Stomach (tissue), 9 donors: ENCODE measurements around the gene SLC25A41. TPM values are rescaled to one million over a fixed set of nuclear protein-coding genes. Genes with fewer than 3 reads are reported as not detected.

ENCODE experiments used
- DNase-seq, 2 donors: peaks; one replicate each; pipeline versions ENCODE4 v3.0.0 to v3.0.0-alpha.2; 2013 to 2019
- H3K27ac ChIP-seq, 5 donors: fragments of 200-600 bp in 4 of 5; sonication (generic) in 4 of 5; one replicate each; pipeline ENCODE4 v1.5.1; 2013 to 2019; ENCODE audit warnings: mild to moderate bottlenecking in 1 of 5, moderate library complexity in 1 of 5
- H3K27me3 ChIP-seq, 3 donors: fragments of 200-600 bp; sonication (generic); one replicate each; pipeline ENCODE4 v1.5.1; 2017 to 2019; ENCODE audit warnings: mixed run types in 1 of 3
- H3K36me3 ChIP-seq, 4 donors: fragments of 200-600 bp; sonication (generic); 1 replicate in 3 of 4; 2 replicates in 1 of 4; pipeline ENCODE4 v1.5.1; 2016 to 2019
- H3K4me1 ChIP-seq, 4 donors: fragments of 200-600 bp; sonication (generic); one replicate each; pipeline ENCODE4 v1.5.1; 2016 to 2019
- H3K4me3 ChIP-seq, 4 donors: fragments of 200-600 bp; sonication (generic) in 3 of 4; one replicate each; pipeline ENCODE4 v1.5.1; 2016 to 2019; ENCODE audit warnings: mild to moderate bottlenecking in 1 of 4
- H3K9me3 ChIP-seq, 4 donors: fragments of 200-600 bp; sonication (generic); one replicate each; pipeline ENCODE4 v1.5.1; 2016 to 2019
- CTCF ChIP-seq, 7 experiments: fragments of 450-650 bp in 4 of 7; fragments of 200-600 bp in 3 of 7; sonication (generic) in 3 of 7; IDR thresholded peaks; one replicate each; pipeline ENCODE4 v1.5.1; 2016 to 2019; ENCODE audit warnings: antibody characterized with exemption in 7 of 7, control low read depth in 2 of 7, mild to moderate bottlenecking in 1 of 7
- EP300 ChIP-seq: sonication (generic); formaldehyde crosslinking; IDR thresholded peaks from one replicate; pipeline ENCODE4 v1.6.1; 2017; ENCODE audit warnings: antibody characterized with exemption
- POLR2A ChIP-seq, 4 donors: fragments of 450-650 bp; IDR thresholded peaks; one replicate each; pipeline ENCODE4 v1.6.1; 2016; ENCODE audit warnings: antibody characterized with exemption in 4 of 4, control low read depth in 2 of 4, mild to moderate bottlenecking in 1 of 4, moderate library complexity in 1 of 4
- POLR2AphosphoS5 ChIP-seq, 3 donors: sonication (generic); formaldehyde crosslinking; IDR thresholded peaks; one replicate each; pipeline ENCODE4 v1.6.1; 2016; ENCODE audit warnings: antibody characterized with exemption in 3 of 3
- WGBS, 5 donors: extraction: QIAGEN DNeasy Blood & Tissue Kit in 3 of 5; methylation state at CpG; one replicate each; pipeline versions ENCODE4 v1.1.5 to v1.1.7; 2013 to 2018; 5-methylcytosine and 5-hydroxymethylcytosine counted together
- intact Hi-C: fragments of 100-400 bp; cut with DNase I; formaldehyde crosslinking; loops from one replicate; pipeline ENCODE4 v1.15.1; 2023; ENCODE audit warnings: low total_unique reads
- polyA plus RNA-seq, 3 donors: library from polyadenylated mRNA; stranded (reverse); fragments of 200-250 nt; gene quantifications; one replicate each; pipeline ENCODE4 v1.2.3, GENCODE V29; 2013
- total RNA-seq, 5 donors: library from RNA; depleted of rRNA; stranded (reverse); fragments of >200 nt; gene quantifications; one replicate each; pipeline versions ENCODE4 v1.1.0 to v1.2.3, GENCODE V29; 2014 to 2016
- donor health status: healthy with polysubstance abuse.
- donor health status: Bipolar disorder and iron deficiency.
- donor health status: healthy.

The SLC25A41 gene
- total and polyA plus RNA-seq, 8 donors, result 0.80 to 4.9 TPM; not detected in 6

GRCh38 chr19:6453951-6454565, 20.5 kb upstream of the SLC25A41 start:
- peaks cover 6 to 16% (median 11%) of the 10 kb centered on the region in 4 donors for H3K4me1 ChIP-seq
- H3K4me3 ChIP-seq, result no peak overlapping the region
- peaks cover 8 to 78% (median 65%) of the 10 kb centered on the region in 4 donors for H3K36me3 ChIP-seq
- H3K27me3 ChIP-seq, result peaks cover 0 to 2% (median 0%) of the 10 kb centered on the region in 3 donors
- peaks cover 4 to 17% (median 13%) of the 10 kb centered on the region in 4 donors for H3K9me3 ChIP-seq
- intact Hi-C loops, result no loop called here
- TF ChIP-seq POLR2A (IDR thresholded peaks at IDR 0.05) (no peak), CTCF (IDR thresholded peaks at IDR 0.05) (no peak), EP300 (no peak), POLR2AphosphoS5 (IDR thresholded peaks at IDR 0.05) (no peak)
- H3K27ac ChIP-seq, result no peak overlapping the region
- 93 to 99% (median 98%) methylated on average over 10 to 11 of the region's 11 CpGs for WGBS, 5 donors
- no peak for DNase-seq

- TF ChIP-seq POLR2A (IDR thresholded peaks at IDR 0.05), result no peak
- TF ChIP-seq POLR2AphosphoS5 (IDR thresholded peaks at IDR 0.05), result no peak
- TF ChIP-seq CTCF (IDR thresholded peaks at IDR 0.05), result no peak
- TF ChIP-seq EP300, result no peak
- DNase-seq, result no peak
- WGBS, 5 donors, result 92 to 100% (median 98%) methylated on average over 2 of the region's 2 CpGs
- peaks cover 4 to 17% (median 13%) of the 10 kb centered on the region in 4 donors for H3K9me3 ChIP-seq
- no peak overlapping the region for H3K27ac ChIP-seq
- no peaks in the 10 kb centered on the region for H3K27me3 ChIP-seq
- intact Hi-C loops, result no loop called here
- no peak overlapping the region for H3K4me3 ChIP-seq
- H3K36me3 ChIP-seq, result peaks cover 8 to 81% (median 66%) of the 10 kb centered on the region in 4 donors
- peaks cover 0 to 4% (median under 1%) of the 10 kb centered on the region in 4 donors for H3K4me1 ChIP-seq
These were observed 19.3 kb upstream of the SLC25A41 start for GRCh38 chr19:6452899-6453298.

- TF ChIP-seq POLR2A (IDR thresholded peaks at IDR 0.05), result no peak
- no peak for TF ChIP-seq CTCF (IDR thresholded peaks at IDR 0.05)
- no peak for TF ChIP-seq POLR2AphosphoS5 (IDR thresholded peaks at IDR 0.05)
- TF ChIP-seq EP300, result no peak
- WGBS, 5 donors, result 94 to 97% (median 96%) methylated on average over 19 of the region's 19 CpGs
- H3K4me1 ChIP-seq, result no peaks in the 10 kb centered on the region
- no peaks in the 10 kb centered on the region for H3K27me3 ChIP-seq
- no peak for DNase-seq
- H3K27ac ChIP-seq, result no peak overlapping the region
- peaks cover 4 to 17% (median 13%) of the 10 kb centered on the region in 4 donors for H3K9me3 ChIP-seq
- no peak overlapping the region for H3K4me3 ChIP-seq
- intact Hi-C loops, result no loop called here
- peaks cover 8 to 83% (median 67%) of the 10 kb centered on the region in 4 donors for H3K36me3 ChIP-seq
These were observed 18.7 kb upstream of the SLC25A41 start for GRCh38 chr19:6452223-6452614.

- TF ChIP-seq POLR2AphosphoS5 (IDR thresholded peaks at IDR 0.05) (no peak), POLR2A (IDR thresholded peaks at IDR 0.05) (no peak), CTCF (IDR thresholded peaks at IDR 0.05) (no peak), EP300 (no peak)
- 88 to 96% (median 92%) methylated on average over 7 of the region's 7 CpGs for WGBS, 5 donors
- Histone ChIP-seq H3K4me3 (no peak overlapping the region), H3K27me3 (no peaks in the 10 kb centered on the region), H3K27ac (no peak overlapping the region), H3K9me3 (peaks cover 4 to 17% (median 13%) of the 10 kb centered on the region in 4 donors), H3K36me3 (peaks cover 8 to 85% (median 70%) of the 10 kb centered on the region in 4 donors), H3K4me1 (no peaks in the 10 kb centered on the region)
- intact Hi-C loops, result no loop called here
- no peak for DNase-seq
These were observed 18.1 kb upstream of the SLC25A41 start for GRCh38 chr19:6451583-6452222.
